ENCODE measurements around the gene ENTREP3. TPM values are rescaled to one million over a fixed set of nuclear protein-coding genes. Genes with fewer than 3 reads are reported as not detected.

ENTREP3 gene
- total RNA-seq, 1 donor from 2014 or later, result 51.1 TPM

GRCh38 chr1:155284476-155284875 is 29.2 kb upstream of the ENTREP3 start:
- peaks cover 2% of the 10 kb centered on the region for H3K4me1 Mint-ChIP-seq (ENCODE audit: low read depth, unreplicated experiment)
- no peak overlapping the region for H3K4me2 ChIP-seq (ENCODE audit: low read length)
- TF ChIP-seq EZH2 (IDR thresholded peaks at IDR 0.05; ENCODE audit: insufficient read depth, low read length), result no peak
- TF ChIP-seq, protein P1, sequence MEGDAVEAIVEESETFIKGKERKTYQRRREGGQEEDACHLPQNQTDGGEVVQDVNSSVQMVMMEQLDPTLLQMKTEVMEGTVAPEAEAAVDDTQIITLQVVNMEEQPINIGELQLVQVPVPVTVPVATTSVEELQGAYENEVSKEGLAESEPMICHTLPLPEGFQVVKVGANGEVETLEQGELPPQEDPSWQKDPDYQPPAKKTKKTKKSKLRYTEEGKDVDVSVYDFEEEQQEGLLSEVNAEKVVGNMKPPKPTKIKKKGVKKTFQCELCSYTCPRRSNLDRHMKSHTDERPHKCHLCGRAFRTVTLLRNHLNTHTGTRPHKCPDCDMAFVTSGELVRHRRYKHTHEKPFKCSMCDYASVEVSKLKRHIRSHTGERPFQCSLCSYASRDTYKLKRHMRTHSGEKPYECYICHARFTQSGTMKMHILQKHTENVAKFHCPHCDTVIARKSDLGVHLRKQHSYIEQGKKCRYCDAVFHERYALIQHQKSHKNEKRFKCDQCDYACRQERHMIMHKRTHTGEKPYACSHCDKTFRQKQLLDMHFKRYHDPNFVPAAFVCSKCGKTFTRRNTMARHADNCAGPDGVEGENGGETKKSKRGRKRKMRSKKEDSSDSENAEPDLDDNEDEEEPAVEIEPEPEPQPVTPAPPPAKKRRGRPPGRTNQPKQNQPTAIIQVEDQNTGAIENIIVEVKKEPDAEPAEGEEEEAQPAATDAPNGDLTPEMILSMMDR (IDR thresholded peaks at IDR 0.05; ENCODE audit: insufficient read depth, low read depth, low read length), result no peak
- H3K27ac Mint-ChIP-seq (ENCODE audit: unreplicated experiment), result no peak overlapping the region
- no peaks in the 10 kb centered on the region for H3K4me1 ChIP-seq (ENCODE audit: insufficient read depth, low read length)
- H3K4me3 Mint-ChIP-seq (ENCODE audit: unreplicated experiment), result no peak overlapping the region
- H3K9me3 ChIP-seq (ENCODE audit: insufficient read depth, low read depth, low read length), result no peaks in the 10 kb centered on the region
- no peak overlapping the region for H3K27ac ChIP-seq (ENCODE audit: low read depth, low read length)
- peaks cover 10% of the 10 kb centered on the region for H3K27me3 Mint-ChIP-seq (ENCODE audit: low read depth, unreplicated experiment)
- H3K27me3 ChIP-seq (ENCODE audit: insufficient read depth, low read length), result no peaks in the 10 kb centered on the region
- no peak overlapping the region for H3K4me3 ChIP-seq (ENCODE audit: insufficient read depth, low read depth, low read length)
- no peak overlapping the region for H3K9ac ChIP-seq (ENCODE audit: low read length)
- no peaks in the 10 kb centered on the region for H3K36me3 ChIP-seq (ENCODE audit: insufficient read depth, low read length)
- H4K20me1 ChIP-seq (ENCODE audit: insufficient read depth, low read length), result peaks cover under 1% of the 10 kb centered on the region
- H3K36me3 Mint-ChIP-seq (ENCODE audit: low read depth, unreplicated experiment), result peaks cover 9% of the 10 kb centered on the region
- H3K79me2 ChIP-seq (ENCODE audit: insufficient read depth, low read length), result no peaks in the 10 kb centered on the region
- H3K9me3 Mint-ChIP-seq (ENCODE audit: unreplicated experiment), result peaks cover 2% of the 10 kb centered on the region
- no peak for FAIRE-seq
- DNase-seq (ENCODE audit: low read depth), result no peak
- no peak overlapping the region for H2AFZ ChIP-seq (ENCODE audit: low read depth, low read length)

DNA sequence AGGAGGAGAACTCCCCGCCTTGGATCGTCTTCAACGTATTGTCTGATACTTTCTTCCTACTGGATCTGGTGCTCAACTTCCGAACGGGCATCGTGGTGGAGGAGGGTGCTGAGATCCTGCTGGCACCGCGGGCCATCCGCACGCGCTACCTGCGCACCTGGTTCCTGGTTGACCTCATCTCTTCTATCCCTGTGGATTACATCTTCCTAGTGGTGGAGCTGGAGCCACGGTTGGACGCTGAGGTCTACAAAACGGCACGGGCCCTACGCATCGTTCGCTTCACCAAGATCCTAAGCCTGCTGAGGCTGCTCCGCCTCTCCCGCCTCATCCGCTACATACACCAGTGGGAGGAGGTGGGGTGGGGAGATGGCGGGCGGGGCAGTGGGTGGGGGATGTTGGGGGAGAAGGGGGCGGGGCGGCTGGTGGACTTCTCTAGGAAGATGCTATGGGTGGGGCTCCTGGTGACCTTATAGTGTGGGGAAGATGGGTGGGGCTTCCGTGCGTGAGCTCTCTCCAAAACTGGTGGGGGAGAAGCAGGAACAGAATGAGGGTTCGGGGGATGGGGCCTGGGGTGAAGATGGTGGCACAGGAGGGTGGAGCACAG is 27.3 kb upstream of the ENTREP3 start:
- Mint-ChIP-seq H3K9me3 (ENCODE audit: unreplicated experiment) (peaks cover 2% of the 10 kb centered on the region), H3K27ac (ENCODE audit: unreplicated experiment) (no peak overlapping the region), H3K27me3 (ENCODE audit: low read depth, unreplicated experiment) (peaks cover 6% of the 10 kb centered on the region), H3K36me3 (ENCODE audit: low read depth, unreplicated experiment) (peaks cover 9% of the 10 kb centered on the region), H3K4me3 (ENCODE audit: unreplicated experiment) (no peak overlapping the region), H3K4me1 (ENCODE audit: low read depth, unreplicated experiment) (peaks cover 11% of the 10 kb centered on the region)
- Histone ChIP-seq H3K4me1 (ENCODE audit: insufficient read depth, low read length) (peaks cover 12% of the 10 kb centered on the region), H2AFZ (ENCODE audit: low read depth, low read length) (no peak overlapping the region), H3K27ac (ENCODE audit: low read depth, low read length) (no peak overlapping the region), H3K4me3 (ENCODE audit: insufficient read depth, low read depth, low read length) (no peak overlapping the region), H3K9me3 (ENCODE audit: insufficient read depth, low read depth, low read length) (no peaks in the 10 kb centered on the region), H3K79me2 (ENCODE audit: insufficient read depth, low read length) (no peaks in the 10 kb centered on the region), H3K4me2 (ENCODE audit: low read length) (no peak overlapping the region), H4K20me1 (ENCODE audit: insufficient read depth, low read length) (peaks cover 5% of the 10 kb centered on the region), H3K9ac (ENCODE audit: low read length) (no peak overlapping the region), H3K27me3 (ENCODE audit: insufficient read depth, low read length) (no peaks in the 10 kb centered on the region), H3K36me3 (ENCODE audit: insufficient read depth, low read length) (no peaks in the 10 kb centered on the region)
- no peak for TF ChIP-seq EZH2 (IDR thresholded peaks at IDR 0.05; ENCODE audit: insufficient read depth, low read length)
- TF ChIP-seq, protein P1 (IDR thresholded peaks at IDR 0.05; ENCODE audit: insufficient read depth, low read depth, low read length), result no peak
- DNase-seq (ENCODE audit: low read depth), result no peak
- FAIRE-seq, result no peak

GRCh38 chr1:155279268-155279667 is 24.0 kb upstream of the ENTREP3 start:
- no peak overlapping the region for H2AFZ ChIP-seq (ENCODE audit: low read depth, low read length)
- no peaks in the 10 kb centered on the region for H3K36me3 ChIP-seq (ENCODE audit: insufficient read depth, low read length)
- H3K9ac ChIP-seq (ENCODE audit: low read length), result no peak overlapping the region
- Mint-ChIP-seq H3K27ac (ENCODE audit: unreplicated experiment) (no peak overlapping the region), H3K9me3 (ENCODE audit: unreplicated experiment) (peaks cover 2% of the 10 kb centered on the region), H3K4me3 (ENCODE audit: unreplicated experiment) (no peak overlapping the region), H3K4me1 (ENCODE audit: low read depth, unreplicated experiment) (peaks cover 11% of the 10 kb centered on the region), H3K36me3 (ENCODE audit: low read depth, unreplicated experiment) (peaks cover 2% of the 10 kb centered on the region), H3K27me3 (ENCODE audit: low read depth, unreplicated experiment) (no peaks in the 10 kb centered on the region)
- no peak overlapping the region for H3K27ac ChIP-seq (ENCODE audit: low read depth, low read length)
- H3K27me3 ChIP-seq (ENCODE audit: insufficient read depth, low read length), result no peaks in the 10 kb centered on the region
- H3K79me2 ChIP-seq (ENCODE audit: insufficient read depth, low read length), result no peaks in the 10 kb centered on the region
- no peak overlapping the region for H3K4me2 ChIP-seq (ENCODE audit: low read length)
- no peak for FAIRE-seq
- no peak overlapping the region for H3K4me3 ChIP-seq (ENCODE audit: insufficient read depth, low read depth, low read length)
- no peak for TF ChIP-seq EZH2 (IDR thresholded peaks at IDR 0.05; ENCODE audit: insufficient read depth, low read length)
- TF ChIP-seq, protein P1 (IDR thresholded peaks at IDR 0.05; ENCODE audit: insufficient read depth, low read depth, low read length), result no peak
- no peak for DNase-seq (ENCODE audit: low read depth)
- H4K20me1 ChIP-seq (ENCODE audit: insufficient read depth, low read length), result peaks cover 5% of the 10 kb centered on the region
- H3K4me1 ChIP-seq (ENCODE audit: insufficient read depth, low read length), result peaks cover 19% of the 10 kb centered on the region
- no peaks in the 10 kb centered on the region for H3K9me3 ChIP-seq (ENCODE audit: insufficient read depth, low read depth, low read length)

All from astrocyte (in vitro differentiated cells and primary cell).